GM12891 (cell line): ENCODE data around the gene CAMTA2.
"Not testable (repeated sequence)": the region's sequence is repeated elsewhere in the genome, so short reads cannot be mapped to it uniquely, and the experiment has no call there.

Experiments used
- DNase-seq: peaks from one replicate; pipeline ENCODE4 v3.0.0; 2011; ENCODE audit warnings: low spot score; ENCODE audit not compliant: insufficient read length
- FAIRE-seq: peaks from 2 replicates; lab custom pipeline; 2011; peaks lifted over from hg19 to GRCh38; lab: Jason Lieb, UNC
- PAX5 ChIP-seq: IDR thresholded peaks from 2 replicates; pipeline ENCODE4 v1.6.1; 2011; ENCODE audit warnings: low read length, moderate library complexity, mild to moderate bottlenecking; ENCODE audit not compliant: insufficient read depth, severe bottlenecking
- POLR2A ChIP-seq: IDR thresholded peaks from 2 replicates; pipeline ENCODE4 v1.6.1; 2011; ENCODE audit warnings: low read depth, low read length, control low read depth
- POLR2AphosphoS5 ChIP-seq: IDR thresholded peaks from 2 replicates; pipeline ENCODE4 v1.6.1; 2011; ENCODE audit warnings: low read depth, low read length, control low read depth
- POU2F2 ChIP-seq: IDR thresholded peaks from 2 replicates; pipeline ENCODE4 v1.6.1; 2011; ENCODE audit warnings: low read depth, mild to moderate bottlenecking, control low read depth, low read length, moderate library complexity
- SPI1 ChIP-seq: IDR thresholded peaks from 2 replicates; pipeline ENCODE4 v1.6.1; 2011; ENCODE audit warnings: low read depth, low read length, control low read depth
- TAF1 ChIP-seq: IDR thresholded peaks from 2 replicates; pipeline ENCODE4 v1.6.1; 2011; ENCODE audit warnings: low read depth, low read length, control low read depth

Gene CAMTA2

GRCh38 chr17:4936436-4936835 lies 51.0 kb downstream of the CAMTA2 start:
- FAIRE-seq: no peak
- no peak for DNase-seq

GRCh38 chr17:4935650-4936049 lies 51.8 kb downstream of the CAMTA2 start:
- TF ChIP-seq POLR2A: no peak
- no peak for TF ChIP-seq POU2F2
- no peak for TF ChIP-seq PAX5
- TF ChIP-seq SPI1: no peak
- no peak for TF ChIP-seq POLR2AphosphoS5
- no peak for TF ChIP-seq TAF1
- no peak for FAIRE-seq
- no peak for DNase-seq

More at GRCh38 chr17:4936436-4936835, 51.0 kb downstream of the CAMTA2 start:
- TF ChIP-seq POLR2A (no peak), TAF1 (no peak), PAX5 (no peak), SPI1 (no peak)

GRCh38 chr17:4934173-4934979 lies 53.1 kb downstream of the CAMTA2 start:
- no peak for TF ChIP-seq POU2F2
- peak; percentile 60 for TF ChIP-seq POLR2A
- TF ChIP-seq POLR2AphosphoS5: 0 out of 2 replicates have a peak, but pooled peaks have one; percentile 21
- TF ChIP-seq TAF1: no peak
- TF ChIP-seq SPI1: no peak
- TF ChIP-seq PAX5: no peak
- DNase-seq (no peak), FAIRE-seq (peak; percentile 61)

- TF ChIP-seq PAX5 (no peak), POU2F2 (no peak), TAF1 (no peak), SPI1 (no peak), POLR2A (no peak), POLR2AphosphoS5 (no peak)
- FAIRE-seq (no peak), DNase-seq (no peak)
Measured at GRCh38 chr17:4933646-4934045, 53.8 kb downstream of the CAMTA2 start.

GRCh38 chr17:4932756-4933155 lies 54.7 kb downstream of the CAMTA2 start:
- FAIRE-seq (no peak), DNase-seq (no peak)
- TF ChIP-seq POU2F2 (no peak), TAF1 (no peak), SPI1 (no peak), PAX5 (no peak), POLR2A (no peak), POLR2AphosphoS5 (no peak)

GRCh38 chr17:4931963-4932362 lies 55.5 kb downstream of the CAMTA2 start, which contains the start of gene GP1BA:
TSS of gene GP1BA (plus strand) at chr17:4932277. CDS start at chr17:4932605, 328 bp downstream.
- TF ChIP-seq SPI1 (peak; percentile 80), POLR2AphosphoS5 (no peak), TAF1 (no peak)
- no peak for FAIRE-seq
- DNase-seq: no peak

- TF ChIP-seq PAX5 (no peak), POLR2A (no peak), SPI1 (no peak), POLR2AphosphoS5 (no peak), POU2F2 (no peak), TAF1 (no peak)
- no peak for FAIRE-seq
- no peak for DNase-seq
Measured at GRCh38 chr17:4928881-4929280, 58.6 kb downstream of the CAMTA2 start.

- FAIRE-seq, DNase-seq: not testable (repeated sequence)
Measured at GRCh38 chr17:4926577-4927335, 60.7 kb downstream of the CAMTA2 start.

GRCh38 chr17:4921320-4921719 lies 66.2 kb downstream of the CAMTA2 start:
- FAIRE-seq (no peak), DNase-seq (no peak)
- TF ChIP-seq TAF1: no peak
- TF ChIP-seq PAX5: no peak
- TF ChIP-seq SPI1: no peak
- TF ChIP-seq POU2F2: no peak
- no peak for TF ChIP-seq POLR2AphosphoS5
- no peak for TF ChIP-seq POLR2A

GRCh38 chr17:4920351-4921048 lies 67.0 kb downstream of the CAMTA2 start:
- no peak for DNase-seq
- TF ChIP-seq POU2F2: no peak
- no peak for TF ChIP-seq POLR2A
- TF ChIP-seq SPI1: no peak
- no peak for TF ChIP-seq TAF1
- no peak for TF ChIP-seq POLR2AphosphoS5
- TF ChIP-seq PAX5: no peak
- no peak for FAIRE-seq
